MCF 10A (cell line): ENCODE measurements around the gene BPIFB3. TPM values are rescaled to one million over a fixed set of nuclear protein-coding genes. Genes with fewer than 3 reads are reported as not detected.

Experiments used
- BruUV-seq: library from RNA; stranded (reverse); fragments of 400-500 nt; replicated peaks from 2 replicates; lab custom pipeline; 2021; lab: Mats Ljungman, UMichigan
- CTCF ChIA-PET: fragments of 300-600 bp; sonication (Branson Sonifier 250); formaldehyde crosslinking; extraction: SDS; loops from one replicate; lab custom pipeline; 2021; ENCODE audit warnings: antibody characterized with exemption, inconsistent platforms; lab: Yijun Ruan, JAX
- POLR2A ChIA-PET: fragments of 300-600, 350-650 bp; sonication (Branson Sonifier 250); formaldehyde crosslinking; extraction: SDS; loops from one replicate; lab custom pipeline; 2020; ENCODE audit warnings: antibody characterized with exemption, inconsistent platforms; lab: Yijun Ruan, JAX
- DNase-seq: peaks from one replicate; pipeline ENCODE4 v3.0.0-alpha.2; 2018; ENCODE audit not compliant: unreplicated experiment
- H3K27ac Mint-ChIP-seq: one replicate; pipeline ENCODE4 v1.8.0; 2022; ENCODE audit warnings: mild to moderate bottlenecking, low read depth, mixed read lengths; ENCODE audit not compliant: unreplicated experiment
- H3K27me3 Mint-ChIP-seq: one replicate; pipeline ENCODE4 v1.8.0; 2022; ENCODE audit warnings: mixed read lengths; ENCODE audit not compliant: insufficient read depth, unreplicated experiment
- H3K36me3 Mint-ChIP-seq: one replicate; pipeline ENCODE4 v1.8.0; 2022; ENCODE audit warnings: mild to moderate bottlenecking, moderate library complexity, mixed read lengths; ENCODE audit not compliant: insufficient read depth, unreplicated experiment
- H3K4me1 Mint-ChIP-seq: one replicate; pipeline ENCODE4 v1.8.0; 2022; ENCODE audit warnings: mixed read lengths; ENCODE audit not compliant: insufficient read depth, unreplicated experiment
- H3K4me3 Mint-ChIP-seq: one replicate; pipeline ENCODE4 v1.8.0; 2022; ENCODE audit warnings: mild to moderate bottlenecking, moderate library complexity, mixed read lengths; ENCODE audit not compliant: unreplicated experiment
- H3K9me3 Mint-ChIP-seq: one replicate; pipeline ENCODE4 v1.8.0; 2022; ENCODE audit warnings: mixed read lengths; ENCODE audit not compliant: unreplicated experiment
- CTCF ChIP-seq: fragments of 200-600 bp; IDR thresholded peaks from one replicate; pipeline ENCODE4 v1.8.0; 2022; ENCODE audit warnings: antibody characterized with exemption, mild to moderate bottlenecking; ENCODE audit not compliant: unreplicated experiment
- intact Hi-C: fragments of 100-400 bp; cut with micrococcal nuclease; formaldehyde crosslinking; loops from 2 replicates; pipeline ENCODE4 v1.14.1; 2022
- total RNA-seq: library from RNA; stranded (reverse); gene quantifications from 2 replicates; pipeline ENCODE4 v1.2.3, GENCODE V29; 2022

The BPIFB3 gene
- total RNA-seq, 1 experiment from 2014 or later, result not detected

- Mint-ChIP-seq H3K4me1 (no peaks in the 10 kb centered on the region), H3K9me3 (peaks cover 9% of the 10 kb centered on the region), H3K27ac (no peak overlapping the region), H3K36me3 (no peaks in the 10 kb centered on the region), H3K4me3 (no peak overlapping the region), H3K27me3 (peaks cover 20% of the 10 kb centered on the region)
- BruUV-seq, result no TSS peak
- ChIA-PET CTCF (interaction anchor here (0.7 to 1.4 kb wide), 7 partner anchors 9 to 742 kb away, joined by 3 to 4 read pairs (median 3); no protein-coding TSS in a partner anchor), POLR2A (no interaction called here)
- intact Hi-C loops, result loop anchor here (2.0 to 5.0 kb wide), 2 partner anchors 114 to 200 kb away; no protein-coding TSS in a partner anchor
- DNase-seq, result no peak
- no peak for TF ChIP-seq CTCF
These were observed 43.3 kb downstream of the BPIFB3 start for GRCh38 chr20:33097001-33097400.

GRCh38 chr20:33099843-33100538 is 46.3 kb downstream of the BPIFB3 start:
- ChIA-PET POLR2A (no interaction called here), CTCF (interaction anchor here (0.6 to 1.5 kb wide), 4 partner anchors 11 to 1009 kb away, joined by 3 to 6 read pairs (median 4); no protein-coding TSS in a partner anchor)
- peak; percentile 52 for DNase-seq
- Mint-ChIP-seq H3K9me3 (no peaks in the 10 kb centered on the region), H3K27ac (no peak overlapping the region), H3K36me3 (no peaks in the 10 kb centered on the region), H3K4me1 (no peaks in the 10 kb centered on the region), H3K4me3 (no peak overlapping the region), H3K27me3 (peaks cover 33% of the 10 kb centered on the region)
- intact Hi-C loops, result loop anchor here (5.0 kb wide), 1 partner anchor 197 kb away; no protein-coding TSS in a partner anchor
- TF ChIP-seq CTCF, result no peak
- no TSS peak for BruUV-seq

GRCh38 chr20:33103556-33103955 is 49.9 kb downstream of the BPIFB3 start:
- CTCF ChIA-PET, result interaction anchor here (0.6 to 0.7 kb wide), 2 partner anchors 8 to 16 kb away, joined by 3 read pairs; no protein-coding TSS in a partner anchor
- no peak for TF ChIP-seq CTCF

GRCh38 chr20:33104336-33104735 is 50.6 kb downstream of the BPIFB3 start:
- no TSS peak for BruUV-seq
- POLR2A ChIA-PET, result no interaction called here
- Mint-ChIP-seq H3K4me1 (no peaks in the 10 kb centered on the region), H3K27ac (no peak overlapping the region), H3K27me3 (peaks cover 50% of the 10 kb centered on the region), H3K36me3 (no peaks in the 10 kb centered on the region), H3K9me3 (no peaks in the 10 kb centered on the region), H3K4me3 (no peak overlapping the region)
- intact Hi-C loops, result no loop called here
- DNase-seq, result no peak
- TF ChIP-seq CTCF, result no peak
- CTCF ChIA-PET, result no interaction called here

More at GRCh38 chr20:33103556-33103955, 49.9 kb downstream of the BPIFB3 start:
- DNase-seq, result no peak
- Mint-ChIP-seq H3K27me3 (peaks cover 50% of the 10 kb centered on the region), H3K4me3 (no peak overlapping the region), H3K9me3 (no peaks in the 10 kb centered on the region), H3K36me3 (no peaks in the 10 kb centered on the region), H3K27ac (no peak overlapping the region), H3K4me1 (no peaks in the 10 kb centered on the region)
- no TSS peak for BruUV-seq
- POLR2A ChIA-PET, result no interaction called here
- intact Hi-C loops, result no loop called here
